Activated gamma-delta T cell (primary cell): ENCODE results near the gene KIAA0586.
"Not testable (repeated sequence)": the region's sequence is repeated elsewhere in the genome, so short reads cannot be mapped to it uniquely, and the experiment has no call there.

Source experiments
- DNase-seq: peaks from one replicate; lab custom pipeline; 2025; lab: John Stamatoyannopoulos, UW
- total RNA-seq, 2 donors: gene quantifications; one replicate each; lab custom pipeline; 2026; lab: John Stamatoyannopoulos, UW

The KIAA0586 gene
- 72.4 to 85.0 reads per million in 2 donors for total RNA-seq

DNA sequence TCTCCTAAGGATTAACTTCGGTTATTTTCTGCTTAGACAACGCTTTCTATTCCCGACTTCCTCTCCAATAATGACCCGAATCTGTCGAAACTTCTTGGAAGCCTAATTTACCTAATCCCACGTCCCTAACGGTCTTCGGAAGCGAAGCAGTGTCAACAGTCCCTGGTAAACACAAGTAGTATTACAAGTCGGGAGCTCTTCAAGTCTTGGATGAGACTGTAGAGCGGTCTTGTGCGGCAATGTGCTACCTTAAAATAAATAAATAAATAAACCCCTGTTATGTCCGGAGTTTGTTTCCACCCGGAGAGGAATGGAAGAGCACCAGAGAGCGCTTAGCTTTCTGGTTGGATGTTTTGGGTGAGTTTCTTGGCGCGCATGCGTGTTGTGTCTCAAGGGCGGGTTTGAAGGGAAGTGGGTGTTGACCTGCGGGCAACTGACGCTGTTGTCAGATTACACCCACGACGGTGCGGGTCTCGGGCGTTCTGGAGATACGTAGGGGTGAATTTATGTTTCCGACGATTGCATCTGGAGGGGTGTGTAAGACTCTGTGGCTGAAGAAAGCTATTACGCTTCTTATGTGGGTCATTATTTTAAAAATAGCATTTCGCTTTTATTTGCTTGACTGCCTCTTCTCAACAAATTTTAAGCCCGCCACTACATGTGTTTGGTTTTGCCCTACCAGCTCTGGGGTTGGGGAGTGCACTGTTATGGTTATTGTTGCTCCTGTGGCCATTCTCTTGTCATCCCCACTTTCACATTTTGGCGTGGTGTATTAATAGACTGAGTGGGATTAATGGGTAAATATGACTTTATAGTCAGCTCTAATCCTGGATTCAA is at the start of gene KIAA0586, which contains the start of gene TIMM9:
KIAA0586 (plus strand) TSS at position 439 of the 837 bp plus-strand sequence. CDS start 546 bp downstream, outside the sequence.
TIMM9 (minus strand) TSS at position 251 of the 837 bp plus-strand sequence. CDS start 15,586 bp downstream, outside the sequence.
- peak; percentile 40 for DNase-seq

GRCh38 chr14:58390830-58391229 is 36.7 kb upstream of the KIAA0586 start:
- no peak for DNase-seq

DNA sequence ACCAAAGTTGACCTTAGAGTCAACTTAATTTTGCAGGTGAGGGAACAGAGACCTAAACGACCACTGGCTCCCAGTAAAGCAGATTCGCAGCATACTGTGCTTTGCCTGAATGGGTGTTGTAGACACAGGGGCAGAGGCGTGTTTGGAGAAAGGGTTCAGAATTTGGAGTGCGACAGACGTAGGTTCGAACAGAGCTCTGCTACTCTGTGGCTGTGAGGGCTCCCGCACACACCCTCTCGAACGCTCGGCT is 32.0 kb upstream of the KIAA0586 start:
- no peak for DNase-seq

DNA sequence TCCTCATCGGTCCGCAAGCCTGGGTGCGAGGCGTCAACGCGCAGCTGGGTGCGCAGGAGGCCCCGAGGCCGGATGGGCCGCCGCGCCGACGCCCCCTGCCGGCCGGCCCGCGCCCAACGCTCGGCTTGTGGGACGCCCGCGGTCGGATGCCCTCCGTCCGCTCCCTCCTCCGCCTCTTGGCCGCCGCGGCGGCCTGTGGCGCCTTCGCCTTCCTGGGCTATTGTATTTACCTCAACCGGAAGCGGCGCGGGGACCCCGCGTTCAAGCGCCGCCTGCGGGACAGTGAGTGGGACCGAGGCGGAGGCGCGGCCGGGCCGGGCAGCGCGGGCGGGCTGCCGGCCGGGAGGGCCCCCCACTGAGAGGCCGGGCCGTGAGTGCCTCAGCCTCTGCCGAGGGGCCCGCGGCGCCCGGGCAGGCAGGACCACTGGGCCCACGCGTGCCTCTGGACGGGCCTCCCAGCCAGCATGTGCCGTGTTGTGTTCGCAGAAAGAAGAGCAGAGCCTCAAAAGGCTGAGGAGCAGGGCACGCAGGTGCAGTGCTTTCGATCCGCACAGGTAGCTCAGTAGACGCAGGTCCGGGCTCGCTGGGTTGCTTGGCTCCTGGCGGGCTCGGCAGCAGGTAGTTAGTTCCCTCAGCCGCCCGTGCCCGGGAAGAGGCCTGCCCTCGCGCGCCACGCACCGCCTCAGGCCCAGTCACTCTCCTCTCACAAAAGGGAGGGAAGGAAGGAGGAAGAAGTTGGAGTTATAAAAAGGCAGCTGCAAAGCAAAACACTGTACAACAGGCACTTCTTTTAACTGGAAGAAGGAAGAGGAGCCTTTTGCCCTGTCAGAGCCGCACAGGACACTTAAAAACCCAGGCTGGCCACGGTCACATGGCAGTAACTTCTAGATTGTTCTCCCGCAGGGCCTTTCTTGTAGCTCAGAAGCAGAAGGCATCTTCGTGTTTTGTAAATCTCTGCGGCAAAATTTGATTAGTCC is 31.4 kb upstream of the KIAA0586 start, which contains the start of gene TOMM20L:
TOMM20L (plus strand) TSS at position 119 of the 977 bp plus-strand sequence; CDS start at position 147, 28 bp downstream.
- DNase-seq, result peak; percentile 49

- DNase-seq, result no peak
These were observed 30.4 kb upstream of the KIAA0586 start for GRCh38 chr14:58397156-58397555.

GRCh38 chr14:58398495-58398894 is 29.0 kb upstream of the KIAA0586 start:
- DNase-seq, result no peak

- DNase-seq, result no peak
These were observed 28.6 kb upstream of the KIAA0586 start for GRCh38 chr14:58398895-58399294.

- no peak for DNase-seq
These were observed 25.9 kb upstream of the KIAA0586 start for GRCh38 chr14:58401587-58401986.

DNA sequence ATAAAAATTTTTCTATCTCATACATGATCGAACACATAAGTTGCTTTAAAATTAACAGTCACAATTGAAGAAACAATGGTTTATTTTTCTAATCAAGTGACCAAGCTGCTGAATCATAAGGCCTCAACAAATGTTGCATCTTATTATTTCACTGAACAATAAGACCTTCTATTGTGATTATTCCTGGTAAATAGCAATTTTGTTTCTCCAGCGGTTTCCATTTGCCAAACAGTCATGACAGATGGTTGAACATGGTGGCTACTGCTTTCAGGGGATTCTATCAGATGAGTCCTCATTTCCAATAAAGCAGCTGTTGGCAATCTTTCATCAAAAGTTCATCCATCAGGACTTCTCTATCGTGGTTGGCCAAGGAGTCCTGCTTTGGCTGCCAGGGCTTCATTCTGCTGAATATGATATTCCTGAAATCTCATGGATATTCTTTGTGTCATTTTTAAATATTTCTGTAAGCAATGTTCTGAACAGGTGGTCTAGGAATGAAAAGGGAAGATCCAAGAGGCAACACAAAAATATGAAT is 18.8 kb upstream of the KIAA0586 start:
- no peak for DNase-seq

DNA sequence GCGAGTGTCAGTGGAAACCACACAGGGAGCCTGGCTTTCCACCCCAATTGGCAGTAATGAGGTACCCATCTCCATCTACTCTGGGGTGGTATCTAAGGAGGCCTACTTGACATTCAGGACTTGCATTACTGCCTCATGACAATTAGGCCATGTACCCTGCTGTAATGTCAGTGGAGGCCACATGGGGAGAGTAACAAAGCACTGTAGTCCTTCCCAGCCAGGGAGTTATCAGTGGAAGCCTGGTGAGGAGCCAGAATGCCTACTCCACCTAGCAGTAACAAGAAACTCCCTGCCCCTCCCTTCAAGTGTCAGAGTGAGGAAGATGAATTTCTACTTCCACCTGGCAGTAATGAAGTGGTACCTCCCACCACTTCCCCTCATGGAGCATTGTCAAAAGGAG is 12.7 kb upstream of the KIAA0586 start:
- no peak for DNase-seq

DNA sequence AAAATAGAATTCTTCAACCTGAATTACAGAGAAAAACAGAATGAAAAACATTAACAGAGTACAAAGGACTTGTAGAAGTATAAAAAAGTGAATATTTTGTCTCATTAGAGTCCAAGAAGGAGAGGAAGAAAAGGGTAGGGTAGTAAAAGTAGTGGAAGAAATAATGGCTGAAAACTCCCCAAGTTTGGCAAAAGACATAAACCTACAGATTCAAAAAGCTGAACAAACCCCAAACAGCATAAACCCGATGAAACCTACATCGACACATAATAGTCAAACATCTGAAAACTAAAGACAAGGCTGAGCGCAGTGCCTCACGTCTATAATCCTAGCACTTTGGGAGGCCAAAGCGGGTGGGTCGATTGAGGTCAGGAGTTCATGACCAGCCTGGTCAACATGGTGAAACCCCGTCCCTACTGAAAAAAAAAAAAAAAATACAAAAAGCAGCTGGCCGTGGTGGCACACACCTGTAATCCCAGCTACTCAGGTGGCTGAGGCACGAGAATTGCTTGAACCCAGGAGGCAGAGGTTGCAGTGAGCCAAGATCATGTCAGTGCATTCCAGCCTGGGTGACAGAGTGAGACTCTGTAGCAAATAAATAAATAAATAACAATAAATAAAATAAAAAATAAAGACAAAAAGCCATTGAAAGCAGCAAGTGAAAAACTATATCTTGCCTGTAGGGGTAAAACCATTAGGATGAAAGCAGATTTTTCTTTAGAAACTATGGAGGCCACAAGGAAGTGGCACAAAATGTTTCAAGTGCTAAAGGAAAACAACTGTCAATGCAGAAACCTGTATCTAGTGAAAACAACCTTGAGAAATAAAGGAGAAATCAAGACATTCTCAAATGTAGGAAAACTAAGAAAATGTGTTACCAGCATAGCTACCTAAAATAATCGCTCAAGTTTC is 11.6 kb upstream of the KIAA0586 start:
- DNase-seq, result no peak

GRCh38 chr14:58416934-58417333 is 10.6 kb upstream of the KIAA0586 start:
- not testable (repeated sequence) for DNase-seq

GRCh38 chr14:58426670-58427280 is 744 bp upstream of the KIAA0586 start:
- DNase-seq, result peak; percentile 12

DNA sequence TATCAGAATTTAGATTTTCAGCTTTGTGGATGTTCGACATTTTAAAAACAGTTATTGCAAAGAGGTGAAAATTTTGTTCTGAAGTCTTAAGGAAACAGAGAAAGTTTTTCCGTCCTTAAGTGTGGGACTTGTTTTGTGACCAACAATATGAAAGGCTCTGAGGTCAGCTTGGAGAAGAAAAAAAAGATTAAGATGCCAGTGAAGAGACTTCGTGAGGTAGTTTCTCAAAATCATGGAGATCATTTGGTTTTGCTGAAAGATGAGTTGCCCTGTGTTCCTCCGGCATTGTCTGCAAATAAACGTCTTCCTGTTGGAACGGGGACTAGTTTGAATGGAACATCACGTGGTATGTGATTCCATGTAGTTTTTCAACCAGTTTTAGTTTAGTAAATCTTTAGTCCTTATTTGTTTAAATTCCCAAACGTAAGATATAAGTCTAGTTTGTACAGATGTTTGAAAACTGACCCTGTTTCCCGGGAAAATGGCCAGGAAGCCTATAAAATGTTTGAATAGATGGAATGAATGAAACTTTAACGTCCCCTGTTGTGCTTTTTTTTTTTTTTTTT is 682 bp downstream of the KIAA0586 start:
- no peak for DNase-seq

- DNase-seq, result no peak
These were observed 2.6 kb downstream of the KIAA0586 start for GRCh38 chr14:58430156-58430555.

DNA sequence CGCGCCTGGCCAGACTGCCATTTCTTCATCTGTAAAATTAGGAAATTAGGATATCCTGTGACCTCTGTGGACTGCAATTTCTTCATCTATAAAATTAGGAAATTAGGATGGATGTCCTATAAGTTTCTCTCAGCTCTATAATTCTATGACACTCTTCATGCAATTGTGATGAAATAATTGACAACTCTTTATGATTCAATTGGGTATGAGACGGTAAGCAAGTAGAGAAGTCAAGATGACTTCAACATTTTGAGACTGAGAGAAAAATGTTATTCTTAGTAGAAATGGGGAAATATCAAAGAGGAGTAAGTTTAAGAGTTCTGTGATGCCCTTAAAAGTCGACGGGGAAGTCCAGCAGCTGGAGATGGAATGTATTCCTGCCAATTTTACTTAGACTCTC is 12.0 kb downstream of the KIAA0586 start:
- no peak for DNase-seq

DNA sequence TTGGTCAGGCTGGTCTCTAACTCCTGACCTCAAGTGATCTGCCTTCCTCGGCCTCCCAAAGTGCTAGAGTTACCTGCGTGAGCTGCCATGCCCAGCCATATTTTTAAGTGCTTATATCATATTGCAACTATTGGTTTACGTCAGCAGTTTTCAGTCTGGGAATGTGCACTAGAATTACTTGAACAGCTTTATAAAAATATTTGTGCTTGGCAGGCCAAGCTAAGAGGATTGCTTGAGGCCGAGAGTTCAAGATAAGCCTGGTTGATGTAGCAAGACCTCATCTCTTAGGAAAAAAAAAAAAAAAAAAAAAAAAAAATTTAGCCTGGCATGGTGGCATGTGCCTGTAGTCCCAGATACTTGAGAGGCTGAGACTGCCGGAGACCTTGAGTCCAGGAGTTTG is 17.1 kb downstream of the KIAA0586 start:
- DNase-seq, result no peak

- DNase-seq, result no peak
These were observed 28.2 kb downstream of the KIAA0586 start for GRCh38 chr14:58455593-58456265.

DNA sequence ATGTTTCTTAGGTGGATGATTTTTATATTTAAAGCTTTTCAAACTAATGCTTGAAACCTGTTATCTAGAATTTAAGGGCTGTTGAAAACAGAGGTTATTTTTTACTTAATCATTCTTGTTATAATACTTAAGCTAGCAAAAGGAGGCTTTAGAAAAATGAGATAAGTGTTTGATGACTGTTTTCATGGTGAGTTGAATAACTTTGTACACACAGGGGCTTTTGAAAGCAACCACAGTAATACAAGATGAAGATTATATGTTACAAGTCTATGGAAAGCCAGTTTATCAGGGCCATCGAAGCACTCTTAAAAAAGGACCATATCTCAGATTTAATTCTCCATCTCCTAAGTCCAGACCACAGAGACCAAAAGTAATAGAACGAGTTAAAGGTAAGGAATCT is 33.3 kb downstream of the KIAA0586 start:
- no peak for DNase-seq

DNA sequence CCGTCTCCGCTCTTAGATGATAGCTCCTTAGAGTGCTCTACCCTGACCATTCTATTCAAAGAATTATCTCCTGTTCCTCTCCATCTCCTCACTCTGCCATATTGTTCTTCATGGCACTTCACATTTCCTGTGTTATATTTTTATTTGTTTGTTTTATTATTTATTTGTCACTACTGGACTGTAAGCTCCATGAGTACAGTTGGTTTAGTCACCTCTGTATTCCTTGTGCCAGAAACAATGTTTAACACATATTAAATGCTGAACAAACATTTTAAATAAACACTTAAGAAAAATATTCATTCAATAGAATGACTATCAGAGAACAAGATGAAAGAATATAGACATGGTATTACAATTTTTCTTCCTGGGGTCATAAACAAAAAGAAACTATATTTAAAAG is 35.6 kb downstream of the KIAA0586 start:
- DNase-seq, result no peak
